IPS-18a (cell line): ENCODE measurements around the gene ARHGAP10.

Experiments
- H3K27ac ChIP-seq: one replicate; pipeline ENCODE4 v1.5.1; 2013; ENCODE audit warnings: low read length
- H3K27me3 ChIP-seq: one replicate; pipeline ENCODE4 v1.6.1; 2013; ENCODE audit warnings: mild to moderate bottlenecking, low read length; ENCODE audit not compliant: control insufficient read depth, insufficient read depth
- H3K36me3 ChIP-seq: one replicate; pipeline ENCODE4 v1.6.1; 2013; ENCODE audit warnings: low read depth, low read length; ENCODE audit not compliant: control insufficient read depth
- H3K4me1 ChIP-seq: one replicate; pipeline ENCODE4 v1.6.1; 2013; ENCODE audit warnings: low read depth, low read length; ENCODE audit not compliant: control insufficient read depth
- H3K4me3 ChIP-seq: one replicate; pipeline ENCODE4 v1.5.1; 2013; ENCODE audit warnings: low read length
- H3K9ac ChIP-seq: one replicate; pipeline ENCODE4 v1.6.1; 2013; ENCODE audit warnings: mild to moderate bottlenecking, low read length, moderate library complexity
- H3K9me3 ChIP-seq: one replicate; pipeline ENCODE4 v1.6.1; 2013; ENCODE audit warnings: low read depth, low read length; ENCODE audit not compliant: control insufficient read depth

The ARHGAP10 gene

DNA sequence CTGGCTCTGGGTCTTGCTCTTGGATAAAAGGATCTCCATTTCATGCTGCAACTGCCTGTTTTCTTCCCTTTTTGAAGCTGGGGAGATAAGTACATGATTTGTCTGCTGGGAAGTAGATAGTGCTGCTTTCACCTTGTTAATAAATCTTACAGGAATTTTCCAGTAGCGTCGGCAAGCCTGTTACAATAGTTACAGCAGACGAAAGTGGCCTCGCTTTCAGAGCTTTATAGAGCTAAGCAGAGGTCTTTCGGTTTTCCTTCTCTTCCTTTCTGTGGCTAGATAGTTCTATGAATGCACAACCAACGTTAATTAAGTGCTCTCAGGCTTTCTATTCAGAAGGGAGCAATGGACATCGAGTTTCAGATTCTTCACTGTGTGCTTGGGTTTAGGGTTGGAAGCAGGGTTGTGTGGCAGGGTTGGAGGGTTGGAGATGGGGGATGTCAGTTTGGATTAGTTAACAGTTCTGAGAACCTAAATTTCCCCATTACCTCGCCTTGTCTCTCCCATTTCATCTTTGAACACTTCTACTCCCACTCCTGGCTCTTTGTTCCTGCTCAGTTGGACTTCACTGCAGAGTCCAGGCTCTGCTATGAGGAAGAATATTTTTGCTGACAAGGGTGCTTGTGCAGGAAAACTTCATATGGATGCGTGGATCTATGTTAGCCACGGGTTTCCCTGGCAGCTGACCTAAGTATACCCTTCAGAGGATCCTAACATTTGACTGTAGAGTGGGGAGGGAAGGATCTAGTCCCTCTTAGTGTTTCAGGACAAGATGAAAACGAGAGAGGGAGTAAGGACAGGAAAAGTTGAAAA is 237.9 kb downstream of the ARHGAP10 start:
- H3K9ac ChIP-seq: no peak overlapping the region
- H3K4me3 ChIP-seq: no peak overlapping the region
- H3K36me3 ChIP-seq: no peaks in the 10 kb centered on the region
- H3K27ac ChIP-seq: no peak overlapping the region
- H3K4me1 ChIP-seq: peaks cover 4% of the 10 kb centered on the region
- H3K9me3 ChIP-seq: no peaks in the 10 kb centered on the region
- H3K27me3 ChIP-seq: no peaks in the 10 kb centered on the region

DNA sequence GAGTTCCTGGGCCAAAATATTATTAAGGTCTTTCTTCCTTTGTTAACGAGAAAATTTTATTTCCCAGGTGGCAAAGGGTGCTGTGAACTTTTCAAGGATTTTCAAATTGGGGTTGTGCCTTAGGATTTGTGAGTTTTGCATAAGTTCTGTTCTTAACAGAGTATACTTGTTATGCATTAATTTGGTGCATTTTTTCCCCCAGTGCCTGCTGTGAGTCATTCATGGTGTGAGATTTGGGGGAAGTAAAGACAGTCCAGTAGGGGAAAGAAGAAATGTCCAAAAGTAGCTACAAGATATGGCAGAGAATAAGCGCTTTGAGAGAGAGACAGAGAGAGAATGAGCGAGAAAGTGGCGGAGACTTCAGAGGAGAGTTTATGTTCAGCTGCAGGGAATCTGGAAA is 239.2 kb downstream of the ARHGAP10 start:
- Histone ChIP-seq H3K9me3 (no peaks in the 10 kb centered on the region), H3K36me3 (no peaks in the 10 kb centered on the region), H3K27me3 (no peaks in the 10 kb centered on the region), H3K27ac (no peak overlapping the region), H3K9ac (no peak overlapping the region), H3K4me1 (peaks cover 4% of the 10 kb centered on the region), H3K4me3 (no peak overlapping the region)

DNA sequence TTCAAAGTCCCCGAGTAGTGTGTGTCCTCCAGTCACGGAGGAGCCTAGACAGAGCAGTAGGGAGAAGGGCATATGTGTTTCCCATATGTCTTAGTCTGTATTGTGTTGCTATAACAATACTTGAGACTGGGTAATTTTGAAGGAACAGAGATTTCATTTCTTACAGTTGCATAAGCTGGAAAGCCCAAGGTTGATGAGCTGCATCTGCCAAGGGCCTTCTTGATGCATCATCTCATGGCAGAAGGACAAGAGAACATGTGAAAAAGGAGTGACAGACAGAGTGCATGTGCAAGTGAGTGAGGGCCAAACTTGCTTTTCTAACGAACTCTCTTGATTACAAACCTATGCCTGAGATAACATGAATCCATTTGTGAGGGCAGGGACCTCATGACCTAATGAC is 243.4 kb downstream of the ARHGAP10 start:
- no peaks in the 10 kb centered on the region for H3K27me3 ChIP-seq
- H3K27ac ChIP-seq: no peak overlapping the region
- no peaks in the 10 kb centered on the region for H3K36me3 ChIP-seq
- no peak overlapping the region for H3K9ac ChIP-seq
- H3K4me1 ChIP-seq: peaks cover 4% of the 10 kb centered on the region
- H3K9me3 ChIP-seq: no peaks in the 10 kb centered on the region
- no peak overlapping the region for H3K4me3 ChIP-seq

DNA sequence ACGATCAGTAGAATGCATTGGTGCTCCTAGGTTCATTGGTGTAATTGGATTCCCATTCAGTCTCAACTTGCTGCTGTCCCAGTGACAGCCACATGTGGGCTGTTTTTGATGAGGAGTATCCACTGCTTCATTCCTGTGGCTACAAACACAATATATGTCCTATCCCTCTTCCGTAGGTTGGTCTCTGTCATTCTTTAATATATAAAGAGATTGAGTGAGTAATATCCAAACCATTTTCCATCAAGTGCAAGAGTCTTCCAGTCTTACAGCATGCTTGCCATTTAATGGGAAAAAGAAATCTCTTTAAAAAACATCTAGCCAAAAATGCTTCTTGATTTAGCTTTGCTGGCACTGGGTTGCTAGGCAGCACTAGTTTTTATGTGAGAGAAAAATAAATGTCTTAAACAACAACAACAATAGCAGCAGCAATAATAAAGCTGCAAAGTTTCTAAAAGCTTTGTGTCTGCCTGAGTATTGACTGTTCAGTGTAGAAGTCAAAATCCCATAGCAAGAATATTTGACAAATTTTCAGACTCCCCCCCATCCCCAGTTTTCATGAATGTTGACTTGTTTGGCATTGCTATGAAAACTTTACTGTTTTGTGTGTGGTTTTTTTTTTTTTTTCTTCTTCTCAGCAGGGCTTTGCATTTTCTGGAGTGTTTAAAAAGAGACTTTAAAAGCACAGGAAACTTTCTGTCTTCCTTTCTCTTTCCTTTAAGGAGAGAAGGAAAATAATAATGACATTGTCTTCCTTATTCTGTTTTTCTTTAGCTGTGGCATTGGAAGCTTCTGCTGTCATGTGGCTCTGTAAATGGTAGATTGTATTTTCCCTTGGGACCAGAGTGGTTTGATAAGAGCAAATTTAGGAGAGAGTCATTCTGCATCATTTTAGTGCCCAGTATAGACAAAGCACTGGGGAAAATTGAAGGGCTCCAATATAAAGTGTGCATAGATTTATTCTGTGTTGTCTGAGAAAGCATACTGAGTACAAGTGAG is 244.3 kb downstream of the ARHGAP10 start:
- peaks cover under 1% of the 10 kb centered on the region for H3K4me1 ChIP-seq
- no peak overlapping the region for H3K9ac ChIP-seq
- no peaks in the 10 kb centered on the region for H3K9me3 ChIP-seq
- H3K27ac ChIP-seq: no peak overlapping the region
- H3K27me3 ChIP-seq: no peaks in the 10 kb centered on the region
- no peaks in the 10 kb centered on the region for H3K36me3 ChIP-seq
- H3K4me3 ChIP-seq: no peak overlapping the region

DNA sequence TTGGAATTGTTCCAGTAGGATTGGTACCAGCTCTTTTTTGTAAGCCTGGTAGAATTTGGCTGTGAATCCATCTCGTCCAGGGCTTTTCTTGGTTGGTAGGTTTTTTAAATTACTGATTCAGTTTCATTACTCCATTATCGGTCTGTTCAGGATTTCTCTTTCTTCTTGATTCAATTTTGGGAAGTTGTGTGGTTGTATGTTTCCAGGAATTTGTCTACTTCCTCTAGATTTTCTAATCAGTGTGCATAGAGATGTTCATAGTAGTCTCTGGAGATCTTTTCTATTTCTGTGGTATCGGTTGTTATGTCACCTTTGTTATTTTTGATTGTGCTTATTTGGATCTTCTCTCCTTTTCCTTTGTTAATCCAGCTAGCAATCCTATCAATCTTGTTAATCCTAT is 248.7 kb downstream of the ARHGAP10 start:
- Histone ChIP-seq H3K36me3 (no peaks in the 10 kb centered on the region), H3K9ac (no peak overlapping the region), H3K27me3 (no peaks in the 10 kb centered on the region), H3K4me1 (peaks cover 8% of the 10 kb centered on the region), H3K9me3 (no peaks in the 10 kb centered on the region), H3K4me3 (no peak overlapping the region), H3K27ac (no peak overlapping the region)

DNA sequence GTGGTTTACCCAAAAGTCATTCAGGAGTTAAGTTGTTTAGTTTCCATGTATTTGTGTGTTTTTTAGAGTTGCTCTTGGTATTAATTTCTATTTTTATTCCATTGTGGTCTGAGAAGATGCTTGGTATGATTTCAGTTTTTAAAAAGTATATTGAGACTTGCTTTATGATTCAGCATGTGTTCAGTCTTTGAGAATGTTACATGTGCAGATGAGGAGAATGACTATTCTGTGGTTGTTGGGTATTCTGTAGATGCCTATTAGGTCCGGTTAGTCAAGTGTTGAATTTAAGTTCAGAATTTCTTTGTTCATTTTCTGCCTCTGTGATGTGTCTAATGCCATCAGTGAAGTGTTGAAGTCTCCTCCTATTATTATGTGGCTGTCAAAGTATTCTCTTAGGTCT is 249.4 kb downstream of the ARHGAP10 start:
- H3K4me3 ChIP-seq: no peak overlapping the region
- H3K9ac ChIP-seq: no peak overlapping the region
- no peaks in the 10 kb centered on the region for H3K9me3 ChIP-seq
- no peaks in the 10 kb centered on the region for H3K27me3 ChIP-seq
- no peaks in the 10 kb centered on the region for H3K36me3 ChIP-seq
- no peak overlapping the region for H3K27ac ChIP-seq
- H3K4me1 ChIP-seq: peaks cover 8% of the 10 kb centered on the region

DNA sequence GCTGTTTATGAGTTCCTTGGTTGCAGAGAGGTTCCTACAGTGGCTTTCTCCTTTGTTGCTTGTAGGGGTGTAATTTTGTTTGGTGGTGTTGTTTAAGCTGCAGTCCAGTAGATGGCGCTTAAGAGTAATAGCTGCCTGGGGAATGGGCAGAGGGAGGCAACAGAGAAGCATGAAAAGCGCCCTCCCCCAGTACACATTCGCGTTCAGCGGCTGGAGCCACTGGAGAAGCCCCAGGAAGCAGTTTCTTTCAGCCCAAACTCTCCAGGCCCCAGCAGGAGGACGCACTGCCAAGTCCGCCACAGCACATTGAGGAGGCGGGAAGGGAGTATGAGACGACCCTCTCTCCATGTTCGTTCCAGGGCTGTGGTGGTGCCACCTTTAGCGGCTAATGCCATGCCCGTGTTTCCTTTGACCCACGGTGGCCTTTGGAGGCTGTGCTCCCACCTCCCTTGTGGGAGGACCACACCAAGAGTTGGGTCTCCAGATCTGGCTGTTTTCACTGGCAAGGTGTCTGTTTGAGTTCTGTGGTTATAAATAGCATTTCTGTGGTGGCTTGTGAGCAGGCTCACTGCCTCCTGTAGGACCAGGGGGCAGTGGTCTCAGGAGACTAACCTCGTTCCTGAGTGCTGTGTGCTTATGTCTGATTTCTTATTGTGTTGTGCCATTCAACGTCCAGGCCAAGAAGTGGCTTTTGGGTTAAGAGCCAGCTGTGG is 252.3 kb downstream of the ARHGAP10 start:
- H3K4me3 ChIP-seq: no peak overlapping the region
- H3K27me3 ChIP-seq: no peaks in the 10 kb centered on the region
- no peaks in the 10 kb centered on the region for H3K36me3 ChIP-seq
- H3K4me1 ChIP-seq: peaks cover 25% of the 10 kb centered on the region
- H3K27ac ChIP-seq: no peak overlapping the region
- H3K9ac ChIP-seq: no peak overlapping the region
- no peaks in the 10 kb centered on the region for H3K9me3 ChIP-seq

DNA sequence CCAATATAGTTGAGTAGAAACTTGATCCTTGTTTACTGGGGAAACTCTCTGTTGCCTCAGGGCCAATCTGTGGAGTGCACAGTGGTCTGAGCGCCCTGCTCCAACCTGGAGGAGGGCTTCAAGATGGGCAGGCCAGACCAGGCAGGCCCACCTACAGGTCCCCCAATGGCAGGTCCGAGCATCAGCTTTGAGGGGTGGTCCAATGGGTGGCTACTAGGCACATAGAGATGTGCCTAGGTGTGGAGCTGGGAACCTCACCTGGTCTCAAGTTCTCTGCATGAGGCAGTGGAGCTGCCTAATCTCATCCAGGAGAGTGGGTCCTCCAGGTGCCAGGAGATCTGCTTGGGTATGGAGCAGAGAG is 252.9 kb downstream of the ARHGAP10 start:
- H3K4me1 ChIP-seq: peaks cover 25% of the 10 kb centered on the region
- H3K9ac ChIP-seq: no peak overlapping the region
- no peaks in the 10 kb centered on the region for H3K27me3 ChIP-seq
- no peak overlapping the region for H3K27ac ChIP-seq
- no peaks in the 10 kb centered on the region for H3K9me3 ChIP-seq
- H3K36me3 ChIP-seq: no peaks in the 10 kb centered on the region
- H3K4me3 ChIP-seq: no peak overlapping the region

DNA sequence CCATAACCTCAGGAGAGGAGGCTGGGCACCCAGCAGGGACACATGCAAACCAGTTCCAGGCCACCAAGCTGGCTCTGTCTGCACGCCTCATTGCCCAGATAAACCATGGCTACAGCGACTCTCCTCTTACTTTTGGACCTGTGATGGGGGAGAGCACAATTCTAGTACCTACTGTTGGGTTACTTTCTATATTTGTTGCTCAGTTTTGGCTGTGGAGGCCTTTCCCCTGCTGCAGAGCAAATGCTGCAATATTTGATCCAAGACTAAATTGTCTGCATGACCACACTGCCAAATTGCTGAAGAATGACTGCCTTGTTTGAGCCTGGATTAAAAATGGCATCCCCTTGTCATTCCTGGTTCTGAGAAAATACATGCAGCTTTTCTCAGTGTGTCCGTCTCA is 253.5 kb downstream of the ARHGAP10 start:
- peaks cover 25% of the 10 kb centered on the region for H3K4me1 ChIP-seq
- no peaks in the 10 kb centered on the region for H3K27me3 ChIP-seq
- no peak overlapping the region for H3K9ac ChIP-seq
- H3K27ac ChIP-seq: no peak overlapping the region
- H3K9me3 ChIP-seq: no peaks in the 10 kb centered on the region
- H3K4me3 ChIP-seq: no peak overlapping the region
- no peaks in the 10 kb centered on the region for H3K36me3 ChIP-seq

DNA sequence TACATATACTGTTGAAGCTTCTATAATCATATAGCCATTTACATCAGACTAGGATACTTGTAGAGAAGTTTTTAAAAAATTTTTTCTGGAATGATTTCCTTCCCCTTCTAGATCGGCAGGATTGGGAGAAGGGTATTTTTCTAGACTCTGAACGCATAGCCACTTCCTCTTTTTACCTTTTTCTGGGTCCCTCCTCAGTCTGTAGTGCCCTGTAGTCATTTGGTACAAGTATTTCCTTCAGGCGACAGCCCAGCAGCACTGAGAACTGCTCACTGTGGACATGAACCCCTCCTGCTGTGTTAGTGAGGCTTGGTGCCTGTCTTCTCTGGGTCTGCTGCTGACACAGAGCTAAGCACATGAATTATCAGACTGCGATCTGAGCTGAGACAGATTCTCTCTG is 255.4 kb downstream of the ARHGAP10 start:
- Histone ChIP-seq H3K4me1 (peaks cover 25% of the 10 kb centered on the region), H3K9me3 (no peaks in the 10 kb centered on the region), H3K36me3 (no peaks in the 10 kb centered on the region), H3K9ac (no peak overlapping the region), H3K27ac (no peak overlapping the region), H3K27me3 (no peaks in the 10 kb centered on the region), H3K4me3 (no peak overlapping the region)

DNA sequence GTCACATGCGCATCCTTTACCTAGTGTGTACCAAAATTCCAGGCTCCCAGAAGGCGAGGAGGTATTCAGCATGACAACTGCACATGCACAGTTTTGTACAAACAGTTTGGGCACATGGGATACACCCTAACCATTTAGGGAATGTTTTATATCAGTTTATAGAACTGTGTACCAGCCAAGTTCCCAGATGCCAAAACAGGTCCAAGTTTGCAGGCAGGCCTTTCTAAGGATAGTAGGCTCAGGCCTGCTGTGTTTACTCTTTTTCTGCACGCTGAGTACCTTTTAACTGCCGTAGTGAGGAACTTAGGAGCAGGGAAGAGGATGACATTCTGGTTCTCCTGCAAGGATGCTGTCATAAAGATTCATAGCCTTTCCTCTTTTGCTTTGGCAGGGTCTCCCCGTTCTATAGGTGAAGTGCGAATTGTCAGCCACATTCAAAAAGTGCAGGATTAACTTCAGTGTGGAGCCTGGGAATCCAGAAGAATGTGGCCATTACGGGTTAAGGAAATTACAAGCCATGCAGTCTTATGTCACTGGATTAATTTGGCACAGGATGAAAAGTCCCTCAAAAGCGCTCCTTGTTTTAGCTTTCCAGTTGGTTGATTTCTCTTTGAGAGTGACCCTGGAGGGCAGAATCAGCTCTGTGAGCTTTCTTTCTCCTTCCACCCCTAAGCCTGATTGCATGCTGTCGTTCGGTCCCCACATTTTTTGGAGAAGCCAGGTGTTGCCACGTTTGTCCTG is 259.8 kb downstream of the ARHGAP10 start:
- no peak overlapping the region for H3K9ac ChIP-seq
- H3K27ac ChIP-seq: no peak overlapping the region
- no peaks in the 10 kb centered on the region for H3K9me3 ChIP-seq
- no peaks in the 10 kb centered on the region for H3K27me3 ChIP-seq
- no peak overlapping the region for H3K4me3 ChIP-seq
- no peaks in the 10 kb centered on the region for H3K36me3 ChIP-seq
- peaks cover 17% of the 10 kb centered on the region for H3K4me1 ChIP-seq
